ENCODE measurements around the gene ARMC8.

The ARMC8 gene

DNA sequence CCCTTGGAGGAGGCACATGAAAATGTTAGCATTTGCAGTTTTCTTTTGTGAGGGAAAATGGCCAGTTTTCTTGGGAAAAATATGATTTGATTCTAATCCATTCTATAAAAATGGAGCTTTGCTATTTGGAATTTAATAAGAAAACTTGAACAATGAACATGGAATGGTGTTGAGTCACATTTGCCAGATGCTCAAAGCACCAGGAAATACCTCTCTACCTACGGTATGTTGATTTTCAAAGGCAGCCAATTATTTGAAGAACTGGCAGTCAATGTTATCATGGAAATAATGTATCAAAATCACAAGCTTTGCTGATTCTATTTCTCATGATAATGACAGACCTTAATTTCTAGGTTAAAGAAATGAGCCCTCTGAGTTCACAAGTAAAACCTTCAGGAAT lies 127.7 kb downstream of the ARMC8 start:
- no peak for DNase-seq

DNA sequence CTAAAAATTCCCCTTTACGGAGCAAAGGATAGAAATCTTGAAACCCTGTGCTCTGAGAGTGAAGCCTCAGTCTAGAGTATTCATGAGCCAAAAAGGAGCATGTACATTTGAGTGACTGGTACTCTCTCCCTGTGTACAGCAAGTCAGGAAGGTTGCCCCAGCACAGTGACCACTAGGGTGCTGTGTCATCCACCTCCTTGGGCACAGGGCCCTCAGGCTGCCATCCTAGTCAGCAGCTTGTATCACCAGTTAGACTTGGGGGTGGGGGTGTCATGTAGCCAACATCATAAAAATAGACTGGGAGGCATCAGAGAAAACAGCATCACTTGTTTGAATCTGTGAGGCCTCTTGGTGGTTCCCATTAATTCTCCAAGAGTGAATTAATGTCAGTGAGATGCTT lies 130.6 kb downstream of the ARMC8 start:
- no peak for DNase-seq

DNA sequence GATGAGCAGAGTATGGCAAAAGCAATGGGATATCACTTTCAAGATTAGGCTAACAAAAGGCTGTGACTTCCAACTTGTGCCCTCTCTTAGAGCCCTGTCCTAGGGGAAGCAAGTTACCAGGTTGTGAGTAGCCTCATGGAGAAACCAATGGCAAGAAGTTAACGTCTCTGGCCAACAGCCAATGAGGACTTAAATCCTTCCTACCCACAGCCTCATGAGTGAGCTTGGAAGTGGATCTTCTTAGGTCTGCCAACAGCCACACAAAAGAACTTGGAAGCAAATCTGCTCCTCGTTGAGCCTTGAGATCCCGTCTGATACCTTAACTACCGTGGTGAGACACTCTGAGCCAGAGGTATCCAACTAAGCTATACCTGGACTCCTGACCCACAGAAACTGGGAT lies 136.9 kb downstream of the ARMC8 start:
- DNase-seq = no peak

DNA sequence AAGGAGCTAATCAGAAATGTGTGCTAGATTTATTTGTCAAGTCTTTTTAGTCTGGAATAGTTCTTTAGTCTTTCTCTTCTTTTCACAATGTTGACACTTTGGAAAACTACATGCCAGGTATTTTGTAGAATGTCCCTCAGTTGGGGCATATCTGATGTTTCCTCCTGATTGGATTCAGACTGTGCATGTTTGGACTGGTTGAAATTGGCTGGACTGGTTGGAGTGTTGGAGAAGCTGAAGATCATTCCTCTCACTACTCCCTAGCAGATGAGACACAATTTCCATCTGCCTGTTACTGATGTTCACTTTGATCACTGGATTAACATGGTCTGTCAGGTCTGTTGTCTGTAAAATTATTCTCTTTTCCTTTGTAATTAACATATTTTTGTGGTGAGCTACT lies 138.9 kb downstream of the ARMC8 start:
- no peak for DNase-seq

- no peak for DNase-seq
These were observed 139.9 kb downstream of the ARMC8 start for GRCh38 chr3:138326866-138327595.

DNA sequence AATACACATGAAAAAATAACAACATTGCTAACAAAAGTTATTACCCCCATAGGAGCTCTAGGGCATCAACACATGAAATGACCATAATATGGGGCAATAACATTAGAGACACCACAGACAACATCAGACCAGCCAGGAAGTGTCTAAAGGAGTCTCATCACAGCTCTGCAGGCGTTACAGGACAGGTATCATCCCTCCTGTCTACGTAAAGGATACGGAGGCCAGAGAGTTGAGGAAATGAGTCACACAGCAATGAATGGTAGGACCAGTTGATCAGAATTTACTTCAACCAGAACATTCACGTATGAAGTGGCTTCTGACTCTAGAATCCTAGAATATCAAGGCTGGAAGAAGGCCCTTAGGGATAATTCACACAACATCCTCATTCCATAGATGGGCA lies 140.7 kb downstream of the ARMC8 start:
- no peak for DNase-seq

DNA sequence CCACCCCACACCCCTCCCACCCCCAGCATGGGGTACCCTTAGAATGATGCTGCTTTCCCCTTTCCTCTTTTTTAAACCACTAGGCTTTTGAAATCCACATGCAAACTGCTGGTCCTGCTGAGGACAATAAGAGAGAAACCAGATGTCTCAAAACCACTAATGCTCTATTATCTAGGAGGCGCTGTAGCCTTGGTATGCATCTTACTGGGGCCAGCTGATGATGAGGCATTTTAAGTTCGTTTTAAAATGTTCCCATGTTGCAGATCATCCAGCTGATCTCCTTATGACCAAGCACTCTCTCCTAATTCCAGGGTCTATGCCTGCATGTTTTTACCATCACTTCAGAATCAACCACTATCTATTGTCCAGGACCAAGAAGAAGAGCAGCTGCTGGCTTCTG lies 141.2 kb downstream of the ARMC8 start:
- no peak for DNase-seq

DNA sequence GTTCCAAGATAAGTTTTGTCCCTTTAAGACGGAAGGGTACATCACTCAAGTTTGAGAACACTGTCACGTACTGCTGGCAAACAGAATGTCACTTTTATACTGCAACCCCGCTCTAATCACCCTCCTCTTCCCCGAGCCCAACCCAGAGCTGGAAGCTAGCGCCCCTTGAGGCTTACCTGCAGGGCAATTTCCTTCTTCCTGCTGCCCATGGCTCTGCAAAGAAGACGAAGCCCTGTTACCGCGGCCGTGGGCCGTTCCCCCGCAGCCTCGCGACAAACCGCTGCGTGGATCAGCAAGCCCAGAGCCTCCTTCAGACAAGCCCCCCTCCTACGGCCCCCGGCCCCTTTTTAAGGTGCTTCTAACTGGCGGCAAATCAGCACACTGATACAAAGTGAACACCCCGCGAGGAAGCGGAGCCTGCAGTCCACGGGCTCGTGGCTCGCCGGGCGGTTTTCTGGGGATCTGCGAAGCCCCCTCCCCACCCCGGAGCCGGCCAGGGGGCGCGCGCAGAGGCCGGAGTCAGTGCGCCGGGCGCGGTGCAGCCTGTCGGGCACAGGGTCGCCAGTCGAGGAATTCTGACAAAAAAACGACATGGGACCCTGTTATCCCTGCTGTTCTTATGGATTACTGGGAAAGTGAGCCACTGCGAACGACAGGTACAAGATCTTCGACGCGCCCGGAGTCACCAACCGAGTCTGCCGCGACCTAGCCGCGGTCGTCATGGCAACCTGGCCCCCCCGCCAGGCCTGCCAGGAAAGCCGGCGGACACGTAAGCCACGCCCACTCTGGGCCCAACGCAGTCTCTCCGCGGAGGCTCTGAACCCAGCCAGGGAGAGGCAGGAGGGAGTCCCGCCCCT lies 142.3 kb downstream of the ARMC8 start, which contains the start of gene NME9:
TSS of gene NME9 (minus strand) at position 725 of the 857 bp plus-strand sequence. CDS start at position 209, 516 bp downstream.
- peak; percentile 88 for DNase-seq

- no peak for DNase-seq
These were observed 142.8 kb downstream of the ARMC8 start for GRCh38 chr3:138329984-138330293.

- no peak for DNase-seq
These were observed 144.2 kb downstream of the ARMC8 start for GRCh38 chr3:138331143-138331894.

DNA sequence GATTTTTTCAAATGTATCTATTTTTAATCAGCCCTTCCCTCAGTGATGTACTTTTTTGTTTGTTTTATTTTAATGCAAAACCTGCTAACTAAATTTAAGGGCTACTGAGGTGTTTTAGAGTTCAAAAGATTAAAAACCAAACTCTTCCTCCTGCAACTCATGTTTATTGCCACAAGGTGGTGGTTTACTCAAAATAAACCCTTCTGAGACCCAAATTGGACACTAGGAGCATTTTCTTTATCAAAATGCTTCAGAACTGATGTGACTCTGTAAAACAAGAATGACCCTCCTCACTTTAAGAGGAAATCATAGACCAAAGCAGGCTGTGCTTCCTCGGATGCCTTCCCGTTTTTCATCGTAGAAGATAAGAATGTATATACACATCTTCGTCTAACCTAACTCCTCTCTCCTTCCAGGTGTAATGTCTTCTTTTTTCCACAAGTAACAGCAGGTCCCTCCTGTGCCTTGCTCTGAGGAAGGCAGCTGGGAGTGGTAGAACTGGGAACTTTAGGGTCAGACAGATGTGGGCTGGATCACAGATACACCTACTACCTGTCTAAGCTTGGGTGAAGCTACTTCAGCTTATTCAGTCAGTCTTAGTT lies 145.5 kb downstream of the ARMC8 start:
- no peak for DNase-seq

DNA sequence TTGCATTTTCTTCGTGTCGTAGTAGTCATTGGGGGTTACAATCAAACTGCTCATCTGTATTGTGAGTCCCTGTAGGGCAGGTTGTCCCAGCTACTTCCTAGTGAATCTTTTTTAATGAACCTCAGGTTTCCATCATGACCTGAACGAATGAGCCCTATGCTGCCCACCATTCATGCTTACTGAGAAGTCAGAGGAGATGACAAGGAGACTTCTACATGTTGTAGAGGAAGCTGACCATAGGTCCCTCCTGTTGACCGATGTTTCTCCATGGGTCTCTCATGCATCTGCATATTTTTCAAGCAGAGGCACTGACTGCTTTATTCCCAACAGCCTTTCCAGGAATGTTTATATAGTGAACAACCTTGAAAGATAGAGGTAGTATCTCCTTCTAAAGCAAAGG lies 147.5 kb downstream of the ARMC8 start:
- DNase-seq = peak; percentile 4

GRCh38 chr3:138336454-138336999 lies 149.4 kb downstream of the ARMC8 start:
- peak; percentile 6 for DNase-seq

DNA sequence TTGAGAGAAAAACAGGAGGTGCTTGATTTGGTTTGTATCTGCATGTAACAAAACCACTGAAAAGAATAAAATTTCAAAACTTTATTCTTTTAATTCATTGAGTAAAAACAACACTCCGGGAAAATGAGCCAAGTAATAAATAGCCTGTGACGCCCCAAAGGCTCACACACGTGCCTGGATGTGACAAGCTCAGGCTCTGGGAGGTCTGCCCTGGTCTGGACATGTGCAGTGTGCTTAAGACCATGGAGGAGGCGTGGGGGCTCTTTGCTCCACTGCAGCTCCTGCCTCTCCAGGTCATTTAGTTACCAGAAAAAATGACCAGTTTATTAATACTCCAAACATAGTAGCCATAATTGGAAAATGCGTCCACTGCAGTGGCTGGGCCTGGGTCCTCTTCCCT lies 151.1 kb downstream of the ARMC8 start:
- no peak for DNase-seq

DNA sequence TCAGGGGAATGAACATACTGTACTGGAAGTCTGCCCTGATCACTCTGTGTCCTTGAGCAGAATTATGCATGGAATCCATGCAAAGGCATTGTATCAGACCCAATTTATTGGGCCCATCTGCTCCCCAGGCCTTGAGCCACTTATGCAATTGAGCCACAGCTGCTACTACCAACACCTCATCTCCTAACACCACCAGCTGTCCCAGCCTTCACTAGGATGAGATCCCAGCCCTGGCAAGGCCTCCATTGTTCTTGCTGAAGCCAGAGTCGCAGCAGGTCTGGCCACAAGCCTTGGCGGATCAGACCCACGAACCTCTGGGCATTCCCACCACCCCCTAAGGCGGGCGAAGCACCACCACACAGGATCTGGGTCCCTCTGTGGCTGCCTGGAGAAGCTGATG lies 151.7 kb downstream of the ARMC8 start:
- DNase-seq = peak; percentile 47

- DNase-seq = no peak
These were observed 153.4 kb downstream of the ARMC8 start for GRCh38 chr3:138340511-138340910.

DNA sequence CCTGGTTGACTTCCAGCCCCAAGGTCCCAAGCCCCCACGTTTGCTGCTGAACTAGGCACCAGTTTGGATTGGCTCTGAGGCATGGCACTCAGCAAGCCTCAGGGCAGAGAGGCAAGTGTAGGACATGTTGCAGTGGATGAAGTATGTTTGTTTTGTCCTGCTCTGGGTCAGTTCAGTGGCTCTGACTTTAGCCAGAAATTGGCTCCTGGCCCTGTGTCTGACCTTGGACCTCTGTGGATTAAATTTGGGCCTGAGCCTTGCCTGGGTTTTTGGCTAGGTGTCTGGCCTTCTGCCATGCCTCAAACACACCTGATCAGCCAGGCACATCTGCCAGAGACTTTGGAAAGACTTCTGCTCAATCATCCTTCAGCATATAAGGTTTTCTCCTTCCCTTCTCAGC lies 157.7 kb downstream of the ARMC8 start:
- DNase-seq = no peak
